GM12874 (cell line): ENCODE data around the gene TRAPPC2B.

ENCODE experiments used
- CTCF ChIP-seq: IDR thresholded peaks from 2 replicates; pipeline ENCODE4 v1.5.1; 2011; ENCODE audit warnings: low read depth, mild to moderate bottlenecking, control low read depth, low read length, moderate library complexity; ENCODE audit not compliant: insufficient read depth

TRAPPC2B gene

GRCh38 chr19:57324992-57325391 is 38.4 kb upstream of the TRAPPC2B start:
- TF ChIP-seq CTCF = no peak

- TF ChIP-seq CTCF = no peak
Measured at GRCh38 chr19:57327993-57328392, 35.4 kb upstream of the TRAPPC2B start.

GRCh38 chr19:57334191-57334590 is 29.2 kb upstream of the TRAPPC2B start:
- no peak for TF ChIP-seq CTCF

GRCh38 chr19:57338877-57339276 is 24.5 kb upstream of the TRAPPC2B start:
- no peak for TF ChIP-seq CTCF

GRCh38 chr19:57342582-57342981 is 20.8 kb upstream of the TRAPPC2B start:
- TF ChIP-seq CTCF = no peak

GRCh38 chr19:57348136-57348535 is 15.2 kb upstream of the TRAPPC2B start:
- no peak for TF ChIP-seq CTCF

- TF ChIP-seq CTCF = no peak
Measured at GRCh38 chr19:57350877-57351805, 12.2 kb upstream of the TRAPPC2B start, which contains the start of gene ZNF304. ZNF304 (plus strand) TSS chr19:57351271; CDS start chr19:57351665, 394 bp downstream.
